HG03066 (cell line): ENCODE data around the gene JAKMIP1.

ENCODE experiments used
- ATAC-seq: cut with Tn5 transposase; IDR thresholded peaks from one replicate; pipeline ENCODE4 v1.9.1; 2021; ENCODE audit warnings: low read depth; ENCODE audit not compliant: unreplicated experiment

The JAKMIP1 gene

DNA sequence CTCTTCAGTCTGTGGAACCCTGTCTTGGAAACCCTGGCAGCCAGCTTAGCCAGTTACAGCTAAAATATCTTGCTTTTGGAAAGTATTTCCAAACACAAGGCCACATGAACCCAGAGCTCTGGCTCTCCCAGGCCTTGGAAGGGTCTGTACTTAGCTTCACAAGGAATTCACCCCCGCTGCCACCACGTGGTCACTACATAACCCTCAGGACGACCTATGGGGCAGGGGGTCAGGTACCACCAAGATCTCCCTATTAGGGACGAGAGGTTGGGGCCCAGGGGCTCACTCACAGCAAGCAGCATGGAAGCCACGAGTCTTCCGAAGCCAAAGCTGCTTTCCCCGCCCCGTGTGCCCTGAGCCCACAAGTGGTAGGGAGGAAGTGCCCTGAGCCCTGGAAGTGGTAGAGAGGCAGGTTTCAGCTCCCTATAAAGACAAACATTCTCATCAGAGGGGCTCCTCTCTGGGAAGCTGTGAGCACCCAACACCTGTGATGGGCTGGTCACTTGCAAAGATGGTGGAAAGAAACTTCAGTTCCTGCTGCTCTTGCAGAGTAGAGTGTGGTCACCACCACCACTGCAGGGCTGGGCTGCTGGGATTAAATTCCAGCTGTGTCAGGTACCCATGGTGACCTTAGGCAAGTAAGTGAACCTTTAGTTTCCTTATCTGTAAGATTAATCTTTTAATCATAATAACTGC is 4.7 kb upstream of the JAKMIP1 start:
- ATAC-seq = no peak

- no peak for ATAC-seq
These were observed 3.7 kb upstream of the JAKMIP1 start for GRCh38 chr4:6204098-6204497.

GRCh38 chr4:6201580-6202091 is 1.3 kb upstream of the JAKMIP1 start:
- ATAC-seq = no peak

- peak; percentile 12 for ATAC-seq
These were observed 593 bp upstream of the JAKMIP1 start for GRCh38 chr4:6200922-6201362.

DNA sequence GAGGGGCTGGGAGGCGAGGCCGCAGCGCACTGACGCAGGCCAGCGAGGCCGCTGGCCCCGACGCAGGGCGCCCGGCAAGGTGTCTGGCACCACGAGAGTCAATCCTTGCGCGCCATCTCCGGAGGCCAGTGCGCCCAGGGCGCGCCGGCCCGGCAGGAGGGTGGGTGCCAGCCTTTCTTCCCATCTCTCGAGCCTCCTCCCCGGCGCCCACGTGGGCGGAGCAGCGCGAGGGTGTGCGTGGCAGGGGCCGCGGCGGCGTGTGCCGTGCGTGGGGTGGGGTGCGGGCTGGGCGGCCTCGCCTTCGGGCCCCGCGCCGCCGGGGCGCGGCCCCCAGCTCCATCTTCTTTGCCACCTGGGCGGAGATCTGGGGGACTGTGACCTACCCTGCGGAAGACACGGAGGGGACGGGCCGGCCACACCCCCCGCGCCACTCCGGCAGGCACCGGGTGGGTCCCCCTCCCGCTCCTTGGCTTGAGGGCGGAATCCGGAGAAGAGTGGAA is 877 bp downstream of the JAKMIP1 start:
- ATAC-seq = no peak

- ATAC-seq = no peak
These were observed 1.5 kb downstream of the JAKMIP1 start for GRCh38 chr4:6198768-6199421.

- ATAC-seq = no peak
These were observed 2.1 kb downstream of the JAKMIP1 start for GRCh38 chr4:6198278-6198677.

DNA sequence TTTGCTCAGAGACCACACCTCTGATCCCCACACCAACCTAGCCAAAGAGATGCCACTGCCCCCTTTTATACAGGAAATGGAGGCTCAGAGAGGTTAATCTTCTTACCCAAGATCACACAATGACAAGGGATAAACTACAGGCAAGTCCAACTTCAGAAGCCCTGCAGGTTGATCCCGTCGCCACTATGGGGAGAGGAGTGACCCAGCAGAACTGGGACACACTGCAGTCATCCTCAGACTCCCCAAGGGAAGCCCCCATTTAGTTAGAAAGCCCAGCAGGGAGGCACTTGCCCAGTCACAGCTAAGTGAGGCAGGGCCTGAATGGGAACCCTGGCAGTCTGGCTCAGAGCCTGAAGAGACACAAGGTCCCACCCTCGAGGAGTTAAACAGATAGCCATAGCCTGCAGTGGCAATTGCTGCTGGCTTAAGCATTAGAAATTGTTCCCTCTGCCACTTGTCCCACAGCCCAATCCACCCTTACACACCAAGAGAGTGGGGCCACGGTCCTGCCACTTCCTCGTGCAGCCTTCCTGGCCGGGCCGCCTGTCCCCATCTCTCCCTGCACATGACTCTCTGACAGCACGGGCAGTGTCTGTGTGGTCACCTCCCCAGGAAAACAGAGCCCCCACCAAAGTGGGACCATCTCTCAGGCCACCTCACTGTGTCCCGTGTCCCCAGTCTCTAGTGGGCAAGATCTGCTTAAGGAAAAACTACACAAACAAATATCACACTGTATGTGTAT is 2.7 kb downstream of the JAKMIP1 start:
- ATAC-seq = no peak

DNA sequence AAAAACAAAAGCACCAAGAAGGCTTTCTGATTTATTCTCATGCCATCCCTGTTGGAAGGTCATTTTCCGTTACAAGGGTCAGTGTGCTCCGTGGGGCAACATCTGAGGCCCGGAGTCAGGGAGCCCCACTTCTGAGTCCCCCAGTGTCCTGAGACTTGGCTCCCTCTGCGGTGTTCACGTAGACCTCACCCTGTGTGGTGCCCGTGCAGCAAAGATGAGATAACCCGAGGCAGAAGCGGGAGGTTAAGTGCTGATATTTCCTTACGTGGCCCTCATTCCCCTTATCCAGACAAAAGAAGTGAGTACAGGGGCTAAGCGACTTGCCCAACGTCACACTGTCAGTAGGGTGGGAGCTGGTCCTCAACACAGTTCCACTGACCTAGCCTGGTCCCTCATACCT is 3.5 kb downstream of the JAKMIP1 start:
- no peak for ATAC-seq

DNA sequence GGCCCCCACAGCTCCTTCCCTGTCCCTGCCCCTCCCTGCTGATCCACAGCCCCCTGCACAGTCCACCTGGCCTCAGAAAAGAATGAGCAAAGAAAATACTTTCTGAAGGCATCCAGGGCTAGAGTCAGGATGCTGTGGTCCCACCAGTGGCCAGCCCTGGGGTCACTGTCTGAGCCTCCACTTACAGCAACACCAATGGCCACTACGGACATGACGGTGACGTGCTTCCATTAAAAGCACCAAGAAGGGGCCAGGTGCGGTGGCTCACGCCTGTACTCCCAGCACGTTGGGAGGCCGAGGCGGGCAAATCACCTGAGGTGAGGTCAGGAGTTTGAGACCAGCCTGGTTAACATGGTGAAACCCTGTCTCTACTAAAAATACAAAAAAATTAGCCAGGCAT is 4.0 kb downstream of the JAKMIP1 start:
- ATAC-seq = no peak

DNA sequence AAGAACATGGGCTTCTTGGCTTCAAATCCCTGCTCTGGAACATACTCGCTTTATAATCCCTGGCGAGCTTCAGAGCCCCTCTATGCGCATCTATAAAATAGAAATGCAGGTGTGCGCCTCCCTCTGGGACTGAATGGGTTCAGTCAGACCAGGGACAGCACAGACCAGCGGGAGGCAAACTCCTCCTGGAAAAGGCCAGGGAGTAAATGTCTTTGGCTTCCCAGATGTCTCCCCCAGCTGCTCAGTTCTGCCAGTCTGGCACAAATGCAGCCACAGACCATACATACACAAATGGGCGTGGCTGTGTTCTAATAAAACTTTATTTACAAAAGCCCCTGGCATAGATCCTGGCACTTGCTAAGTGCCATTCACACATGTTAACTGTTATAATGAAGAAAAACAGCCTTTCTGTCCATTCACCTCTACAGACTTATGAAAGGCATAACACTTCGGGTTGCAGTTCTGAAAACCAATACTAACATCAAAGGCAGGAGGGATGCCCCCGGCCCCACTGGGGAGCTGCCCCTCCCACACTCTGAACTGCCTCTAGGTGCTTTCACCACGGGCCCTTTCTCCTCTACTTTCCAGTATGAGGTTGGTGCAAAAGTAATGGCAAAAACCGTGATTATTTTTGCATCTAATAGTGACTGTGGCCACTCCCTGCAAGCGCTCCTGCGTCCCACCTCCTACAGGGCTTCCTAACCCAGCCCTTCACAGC is 4.6 kb downstream of the JAKMIP1 start:
- ATAC-seq = no peak

- ATAC-seq = no peak
These were observed 5.7 kb downstream of the JAKMIP1 start for GRCh38 chr4:6194458-6195195.

DNA sequence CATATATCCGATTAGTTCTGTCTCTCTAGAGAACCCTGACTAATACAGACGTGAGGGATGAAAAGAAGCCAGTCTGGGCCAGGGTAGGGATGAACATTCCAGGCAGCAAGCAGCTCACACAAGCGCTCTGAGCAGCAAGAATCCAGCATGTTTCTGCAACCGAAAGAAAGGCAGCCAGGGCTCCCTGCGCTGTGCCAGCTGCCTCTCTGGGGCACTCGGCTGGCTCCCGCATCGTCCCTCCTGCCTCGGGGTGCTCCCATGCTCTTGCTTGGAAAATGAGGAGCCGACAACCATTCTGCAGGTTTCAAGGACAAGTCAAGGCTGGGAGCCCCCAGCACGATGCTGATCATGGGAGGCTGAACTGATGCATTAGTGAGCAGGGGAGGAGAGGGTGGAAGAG is 7.0 kb downstream of the JAKMIP1 start:
- ATAC-seq = no peak

DNA sequence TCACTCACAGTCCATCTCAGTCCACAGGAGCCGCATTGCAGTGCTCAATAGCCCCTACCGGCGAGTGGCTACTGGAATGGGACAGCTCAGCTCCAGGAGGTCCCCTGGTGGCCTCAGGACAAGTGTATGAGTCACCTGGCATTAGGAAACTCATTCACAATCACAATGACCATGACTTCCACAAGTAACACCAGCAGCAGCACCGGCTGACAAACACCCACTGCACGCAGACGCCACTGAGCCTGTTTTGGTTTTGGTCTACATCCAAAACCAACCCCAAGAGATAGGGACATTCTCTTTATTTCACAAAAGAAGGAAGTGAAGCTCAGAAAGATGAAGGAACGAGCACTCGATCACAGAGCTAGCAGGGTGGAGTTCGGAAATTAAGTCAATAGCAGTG is 8.1 kb downstream of the JAKMIP1 start:
- ATAC-seq = no peak

DNA sequence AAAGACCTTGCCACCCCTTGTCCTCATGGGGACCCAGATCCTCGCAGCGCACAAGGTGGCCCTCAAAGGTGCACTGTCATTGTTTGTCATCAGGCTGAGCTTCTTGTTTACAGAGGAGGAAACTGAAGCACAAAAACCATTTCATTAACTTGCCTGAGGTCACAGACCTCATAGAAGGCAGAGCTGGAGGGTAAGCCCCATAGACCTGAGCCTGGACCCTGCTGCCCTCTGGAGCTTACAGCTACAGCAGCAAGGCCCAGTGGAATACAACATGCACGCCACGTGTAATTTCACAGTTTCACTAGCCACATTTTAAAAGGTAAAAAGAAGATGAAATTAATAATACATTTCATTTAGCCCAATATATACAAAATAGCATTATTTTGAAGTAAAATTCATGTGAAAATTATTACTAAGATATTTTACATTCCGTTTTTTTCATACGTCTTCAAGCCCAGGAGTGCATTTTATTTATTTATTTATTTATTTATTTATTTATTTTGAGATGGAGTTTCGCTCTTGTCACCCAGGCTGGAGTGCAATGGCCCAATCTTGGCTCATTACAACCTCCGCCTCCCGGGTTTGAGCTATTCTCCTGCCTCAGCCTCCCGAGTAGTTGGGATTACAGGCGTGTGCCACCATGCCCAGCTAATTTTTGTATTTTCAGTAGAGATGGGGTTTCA is 8.8 kb downstream of the JAKMIP1 start:
- ATAC-seq = no peak

DNA sequence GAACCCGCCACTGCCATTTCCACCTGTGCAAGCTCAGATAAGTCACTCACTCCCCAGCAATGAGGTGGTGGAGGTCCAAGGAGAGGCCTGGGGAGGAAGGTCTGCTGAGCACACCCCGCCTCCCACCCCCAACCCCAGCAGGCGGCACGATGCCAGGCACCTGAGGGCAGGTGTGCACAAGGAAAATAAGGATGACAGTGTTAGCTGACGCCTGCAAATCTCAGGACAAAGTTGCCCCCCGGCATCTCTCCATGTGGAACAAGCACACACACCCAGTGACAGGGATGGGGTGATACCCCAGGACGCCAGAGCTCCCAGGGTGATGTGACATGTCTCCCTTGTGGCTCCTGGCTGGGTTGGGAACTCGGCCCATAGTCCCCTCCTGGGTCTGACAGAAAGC is 9.9 kb downstream of the JAKMIP1 start:
- ATAC-seq = no peak

- ATAC-seq = no peak
These were observed 10.8 kb downstream of the JAKMIP1 start for GRCh38 chr4:6189511-6189910.

DNA sequence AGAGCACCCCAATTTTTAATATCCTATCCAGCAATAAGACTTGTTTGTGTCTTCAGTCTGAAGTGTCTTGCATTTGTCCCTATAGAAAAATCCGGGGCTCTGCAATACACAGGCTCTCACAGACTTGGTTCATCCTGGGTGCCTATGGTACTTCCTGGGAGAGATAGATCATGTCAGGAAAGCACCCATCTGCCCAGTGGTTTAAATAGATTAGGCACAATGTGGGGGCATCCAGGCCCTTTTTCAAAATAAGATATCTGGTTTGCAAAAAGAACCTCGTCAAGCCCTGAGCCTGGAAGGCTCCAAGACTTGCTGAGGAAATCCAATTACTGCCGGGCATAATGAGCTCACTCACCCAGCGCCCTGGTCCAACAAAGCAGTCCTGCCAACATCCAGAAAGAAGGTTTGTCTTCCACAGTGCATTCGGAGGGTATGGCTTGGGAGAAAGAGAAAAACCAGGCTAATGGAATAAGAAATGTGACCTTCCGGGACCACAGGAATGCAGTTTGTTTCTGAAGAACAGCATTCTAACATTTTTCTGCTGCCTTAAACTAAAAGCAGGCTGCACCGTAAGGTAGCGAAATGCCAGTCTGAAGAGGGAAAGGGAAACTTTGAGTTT is 11.6 kb downstream of the JAKMIP1 start:
- no peak for ATAC-seq

DNA sequence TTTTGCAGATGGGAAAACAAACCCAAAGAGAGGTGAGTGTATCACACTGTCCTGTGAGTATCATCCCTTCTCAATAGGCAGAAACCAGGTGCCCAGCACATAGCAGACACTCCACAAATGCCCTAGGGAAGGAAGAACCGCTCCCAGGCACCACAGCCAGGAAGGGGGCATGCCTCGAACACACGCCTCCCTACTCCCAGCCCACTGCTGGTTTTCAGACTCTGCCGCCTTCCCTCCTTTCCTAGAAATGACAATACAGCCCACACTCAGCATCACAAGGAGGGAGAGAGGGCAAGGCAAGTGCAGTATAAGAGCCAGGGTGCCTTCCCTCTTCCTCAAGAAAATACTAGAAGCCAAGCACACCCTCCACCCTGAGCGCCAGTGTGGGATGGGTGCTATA is 16.2 kb downstream of the JAKMIP1 start:
- ATAC-seq = no peak
